EL (cell line): ENCODE measurements around the gene CACNA2D1.

Experiments
- DNase-seq: peaks from one replicate; pipeline ENCODE4 v3.0.0-alpha.2; 2016

Gene CACNA2D1

DNA sequence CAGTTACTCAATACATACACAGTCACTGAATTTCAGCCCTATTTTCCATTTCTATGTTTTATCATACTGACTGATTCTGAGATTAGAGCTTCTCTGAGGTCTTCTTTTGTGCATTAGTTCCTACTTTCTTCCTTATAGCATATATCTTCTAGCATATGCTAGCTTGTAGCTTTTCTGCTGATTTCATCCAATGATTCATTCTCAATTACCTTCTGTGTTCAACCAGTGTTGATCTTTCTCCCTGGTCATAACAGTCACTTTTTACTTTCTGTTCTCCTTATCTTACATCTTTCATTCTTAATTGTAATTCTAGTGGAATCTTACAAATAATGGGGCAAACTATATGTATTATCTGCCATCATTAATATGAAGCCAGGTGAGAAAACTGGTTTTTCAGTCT lies 514.2 kb downstream of the CACNA2D1 start:
- peak; percentile 31 for DNase-seq

- DNase-seq, result peak; percentile 24
Observed at GRCh38 chr7:81926154-81926553, 517.4 kb downstream of the CACNA2D1 start.

DNA sequence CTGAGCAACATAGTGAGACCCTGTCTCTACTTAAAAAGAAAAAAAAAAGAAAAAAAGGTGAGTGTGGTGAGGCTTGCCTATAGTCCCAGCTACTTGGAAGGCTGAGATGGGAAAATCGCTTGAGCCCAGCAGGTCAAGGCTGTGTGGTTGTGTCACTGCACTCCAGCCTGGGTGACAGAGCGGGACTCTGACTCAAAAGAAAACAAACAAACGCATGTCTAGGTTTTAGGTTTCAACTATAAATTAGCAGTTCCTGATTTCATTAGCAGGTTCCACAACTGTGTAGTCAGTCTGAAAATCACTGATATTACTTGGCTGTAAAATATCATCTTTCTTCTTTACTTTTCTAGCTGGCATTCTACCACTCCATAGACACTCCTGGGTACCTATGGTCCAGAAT lies 518.0 kb downstream of the CACNA2D1 start:
- DNase-seq, result no peak

- DNase-seq, result no peak
Observed at GRCh38 chr7:81924494-81924893, 519.1 kb downstream of the CACNA2D1 start.

- no peak for DNase-seq
Observed at GRCh38 chr7:81919494-81919893, 524.1 kb downstream of the CACNA2D1 start.

- DNase-seq, result peak; percentile 6
Observed at GRCh38 chr7:81908220-81908619, 535.4 kb downstream of the CACNA2D1 start.

GRCh38 chr7:81903115-81903514 lies 540.5 kb downstream of the CACNA2D1 start:
- peak; percentile 20 for DNase-seq

- no peak for DNase-seq
Observed at GRCh38 chr7:81902536-81902935, 541.0 kb downstream of the CACNA2D1 start.
